Measurements from ENCODE around the gene SNX4. TPM values are rescaled to one million over a fixed set of nuclear protein-coding genes. Genes with fewer than 3 reads are reported as not detected.

Gene SNX4
- total and polyA plus RNA-seq, 2 donors (not counting 1 experiment from before 2014, with no cell fraction given) = 4.4 to 26.1 TPM

DNA sequence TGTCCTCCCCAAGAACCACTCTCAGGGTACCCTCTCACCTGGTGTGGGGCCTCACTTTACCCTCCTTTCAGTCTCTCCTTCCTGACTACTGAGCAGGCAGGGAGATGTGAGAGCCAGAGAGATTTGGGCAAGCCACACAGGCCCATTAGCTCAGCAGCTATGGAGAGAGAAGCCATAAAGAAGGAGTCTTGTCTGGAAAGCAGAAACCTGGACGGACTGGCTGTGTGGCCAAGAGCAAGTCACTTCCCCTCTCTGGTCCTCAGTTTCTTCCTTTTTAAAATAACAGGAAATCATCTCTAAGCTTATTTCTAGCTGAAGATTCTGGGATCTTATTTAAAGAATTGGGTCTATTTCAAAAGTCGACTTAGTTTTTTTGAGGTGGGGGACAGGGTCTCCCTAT is 79.0 kb downstream of the SNX4 start:
- intact Hi-C loops (cut with micrococcal nuclease) = no loop called here
- Mint-ChIP-seq H3K9me3 (ENCODE audit: insufficient read depth) (peaks cover 2% of the 10 kb centered on the region), H3K27me3 (no peaks in the 10 kb centered on the region), H3K4me1 (no peaks in the 10 kb centered on the region), H3K4me3 (no peak overlapping the region), H3K27ac (no peak overlapping the region)
- TF ChIP-seq, protein P1, sequence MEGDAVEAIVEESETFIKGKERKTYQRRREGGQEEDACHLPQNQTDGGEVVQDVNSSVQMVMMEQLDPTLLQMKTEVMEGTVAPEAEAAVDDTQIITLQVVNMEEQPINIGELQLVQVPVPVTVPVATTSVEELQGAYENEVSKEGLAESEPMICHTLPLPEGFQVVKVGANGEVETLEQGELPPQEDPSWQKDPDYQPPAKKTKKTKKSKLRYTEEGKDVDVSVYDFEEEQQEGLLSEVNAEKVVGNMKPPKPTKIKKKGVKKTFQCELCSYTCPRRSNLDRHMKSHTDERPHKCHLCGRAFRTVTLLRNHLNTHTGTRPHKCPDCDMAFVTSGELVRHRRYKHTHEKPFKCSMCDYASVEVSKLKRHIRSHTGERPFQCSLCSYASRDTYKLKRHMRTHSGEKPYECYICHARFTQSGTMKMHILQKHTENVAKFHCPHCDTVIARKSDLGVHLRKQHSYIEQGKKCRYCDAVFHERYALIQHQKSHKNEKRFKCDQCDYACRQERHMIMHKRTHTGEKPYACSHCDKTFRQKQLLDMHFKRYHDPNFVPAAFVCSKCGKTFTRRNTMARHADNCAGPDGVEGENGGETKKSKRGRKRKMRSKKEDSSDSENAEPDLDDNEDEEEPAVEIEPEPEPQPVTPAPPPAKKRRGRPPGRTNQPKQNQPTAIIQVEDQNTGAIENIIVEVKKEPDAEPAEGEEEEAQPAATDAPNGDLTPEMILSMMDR (IDR thresholded peaks at IDR 0.05) = no peak
- Histone ChIP-seq H3K4me1 (ENCODE audit: control insufficient read depth in 2 of 2, insufficient read depth in 2 of 2, low read length in 2 of 2) (no peaks in the 10 kb centered on the region), H3K79me2 (ENCODE audit: control insufficient read depth, insufficient read depth, low read length) (no peaks in the 10 kb centered on the region), H3K4me2 (replicated peaks; ENCODE audit: low read depth, low read length, poor library complexity, severe bottlenecking) (no peak overlapping the region), H3K9me3 (ENCODE audit: control extremely low read depth in 1 of 3, control insufficient read depth in 2 of 3, insufficient read depth in 1 of 3, low read length in 2 of 3) (peaks cover 0 to 13% (median 0%) of the 10 kb centered on the region in 3 donors), H3K27me3 (replicated peaks in 1 of 4; ENCODE audit: control extremely low read depth in 1 of 4, control insufficient read depth in 3 of 4, insufficient read depth in 4 of 4, low read length in 3 of 4) (no peaks in the 10 kb centered on the region), H2AFZ (ENCODE audit: insufficient read depth, low read depth, low read length, poor library complexity, severe bottlenecking) (no peak overlapping the region), H3K36me3 (replicated peaks in 1 of 2; ENCODE audit: control extremely low read depth in 1 of 2, control insufficient read depth in 1 of 2, extremely low read depth in 1 of 2, insufficient read depth in 2 of 2, low read length in 1 of 2) (peaks cover 0 to 6% of the 10 kb centered on the region in 2 experiments), H4K20me1 (ENCODE audit: control insufficient read depth, insufficient read depth, low read length, poor library complexity, severe bottlenecking) (no peaks in the 10 kb centered on the region), H3K4me3 (ENCODE audit: control extremely low read depth in 1 of 5, extremely low read depth in 1 of 5, insufficient read depth in 1 of 5, low read depth in 2 of 5, low read length in 4 of 5) (no peak overlapping the region), H3K27ac (ENCODE audit: low read length in 2 of 2) (no peak overlapping the region), H3K9ac (ENCODE audit: low read length) (no peak overlapping the region)
- POLR2A ChIA-PET = no interaction called here
- WGBS (ENCODE audit: insufficient coverage) = 100% methylated on average over 1 of the region's 2 CpGs
- DNase-seq = no peak
- CTCF ChIA-PET = interaction anchor here (0.7 to 8.1 kb wide), 13 partner anchors 9 to 953 kb away, joined by 3 to 142 read pairs (median 4); partner anchors contain the start of gene MUC13
- ATAC-seq (ENCODE audit: low read depth) = no peak

DNA sequence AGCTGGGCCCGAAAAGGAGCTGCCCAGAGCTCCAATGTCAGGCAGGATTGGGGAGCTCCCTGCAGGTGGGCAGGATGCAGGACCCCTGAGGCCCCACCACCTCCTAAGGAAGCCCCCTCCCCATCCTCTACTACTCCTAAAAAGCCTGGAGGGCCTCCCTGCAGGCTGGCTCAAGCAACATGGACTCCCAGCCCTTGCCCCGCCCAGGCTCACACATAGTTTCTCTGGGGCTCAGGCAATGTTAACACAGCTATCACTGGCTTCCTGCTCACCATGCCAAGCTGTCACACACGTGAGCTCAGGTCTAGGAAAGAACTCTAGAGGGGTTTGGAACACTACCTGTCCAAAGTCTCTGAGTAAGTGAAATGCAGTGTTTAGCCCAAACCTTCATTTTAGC is 79.4 kb downstream of the SNX4 start:
- no peak overlapping the region for H3K27ac ChIP-seq (ENCODE audit: low read length in 2 of 2)
- DNase-seq (no peak), ATAC-seq (ENCODE audit: low read depth) (peak; percentile 10)
- H4K20me1 ChIP-seq (ENCODE audit: control insufficient read depth, insufficient read depth, low read length, poor library complexity, severe bottlenecking) = no peaks in the 10 kb centered on the region
- no peak overlapping the region for H3K9ac ChIP-seq (ENCODE audit: low read length)
- no peaks in the 10 kb centered on the region for H3K4me1 Mint-ChIP-seq
- no peak overlapping the region for H3K27ac Mint-ChIP-seq
- peaks cover 0 to 2% of the 10 kb centered on the region in 2 experiments for H3K36me3 ChIP-seq (replicated peaks in 1 of 2; ENCODE audit: control extremely low read depth in 1 of 2, control insufficient read depth in 1 of 2, extremely low read depth in 1 of 2, insufficient read depth in 2 of 2, low read length in 1 of 2)
- intact Hi-C loops (cut with micrococcal nuclease) = no loop called here
- H3K79me2 ChIP-seq (ENCODE audit: control insufficient read depth, insufficient read depth, low read length) = no peaks in the 10 kb centered on the region
- ChIA-PET CTCF (interaction anchor here (0.7 to 8.1 kb wide), 14 partner anchors 9 to 954 kb away, joined by 3 to 142 read pairs (median 4); partner anchors contain the start of gene MUC13), POLR2A (no interaction called here)
- no peaks in the 10 kb centered on the region for H3K27me3 ChIP-seq (replicated peaks in 1 of 4; ENCODE audit: control extremely low read depth in 1 of 4, control insufficient read depth in 3 of 4, insufficient read depth in 4 of 4, low read length in 3 of 4)
- H3K27me3 Mint-ChIP-seq = no peaks in the 10 kb centered on the region
- no peak overlapping the region for H3K4me2 ChIP-seq (replicated peaks; ENCODE audit: low read depth, low read length, poor library complexity, severe bottlenecking)
- peaks cover 0 to 10% (median 0%) of the 10 kb centered on the region in 3 donors for H3K9me3 ChIP-seq (ENCODE audit: control extremely low read depth in 1 of 3, control insufficient read depth in 2 of 3, insufficient read depth in 1 of 3, low read length in 2 of 3)
- no peak overlapping the region for H3K4me3 Mint-ChIP-seq
- H3K4me1 ChIP-seq (ENCODE audit: control insufficient read depth in 2 of 2, insufficient read depth in 2 of 2, low read length in 2 of 2) = no peaks in the 10 kb centered on the region
- no peak overlapping the region for H3K4me3 ChIP-seq (ENCODE audit: control extremely low read depth in 1 of 5, extremely low read depth in 1 of 5, insufficient read depth in 1 of 5, low read depth in 2 of 5, low read length in 4 of 5)
- 95% methylated on average over 2 of the region's 3 CpGs for WGBS (ENCODE audit: insufficient coverage)
- TF ChIP-seq, protein P1 (IDR thresholded peaks at IDR 0.05) = no peak
- no peak for TF ChIP-seq EZH2 (IDR thresholded peaks at IDR 0.05; ENCODE audit: borderline replicate concordance, insufficient read depth, low read depth, low read length, poor library complexity, severe bottlenecking)
- no peak overlapping the region for H2AFZ ChIP-seq (ENCODE audit: insufficient read depth, low read depth, low read length, poor library complexity, severe bottlenecking)
- peaks cover 2% of the 10 kb centered on the region for H3K9me3 Mint-ChIP-seq (ENCODE audit: insufficient read depth)
